Measurements from ENCODE around the gene NUP43. TPM values are rescaled to one million over a fixed set of nuclear protein-coding genes. Genes with fewer than 3 reads are reported as not detected.

The NUP43 gene
- total and polyA plus RNA-seq, 10 of the 15 experiments (the other 5 are each of a cell fraction or from before 2014, with no cell fraction given) = 8.9 to 54.2 (median 27.7) TPM

DNA sequence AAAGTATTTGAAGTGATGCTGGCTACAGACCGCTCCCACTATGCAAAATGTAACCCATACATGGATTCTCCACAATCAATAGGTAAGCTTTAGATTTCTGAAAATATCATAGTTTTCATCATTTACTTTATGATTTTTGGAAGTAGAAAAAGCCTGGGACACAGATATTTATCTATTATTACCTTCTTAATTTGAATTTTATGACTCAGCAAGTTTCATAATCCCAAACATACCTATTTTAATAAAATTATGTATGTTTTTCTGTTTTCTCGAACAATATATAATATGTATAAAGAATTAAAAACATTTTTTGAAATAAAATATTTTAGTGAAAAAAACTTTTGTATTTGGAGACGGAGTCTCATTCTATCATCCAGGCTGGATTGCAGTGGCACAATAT, 24.9 kb upstream of the NUP43 start:
- Histone ChIP-seq H3K79me2 (ENCODE audit: control insufficient read depth, insufficient read depth, low read length) (no peaks in the 10 kb centered on the region; the same call in 1 of the 2 replicates), H4K20me1 (ENCODE audit: control insufficient read depth, insufficient read depth) (no peaks in the 10 kb centered on the region), H3K36me3 (ENCODE audit: control insufficient read depth in 2 of 2, insufficient read depth in 2 of 2, low read length in 1 of 2) (peaks cover 0 to 9% of the 10 kb centered on the region in 2 experiments; a peak in 1 of 4 replicates), H3K9me3 (replicated peaks; ENCODE audit: control insufficient read depth, insufficient read depth, low read length) (peaks cover under 1% of the 10 kb centered on the region; the same call in 2 of the 3 replicates), H3K27me3 (replicated peaks in 1 of 2; ENCODE audit: control insufficient read depth in 2 of 2, insufficient read depth in 2 of 2, low read length in 1 of 2) (no peaks in the 10 kb centered on the region), H2AFZ (ENCODE audit: control insufficient read depth, low read depth, low read length) (no peak overlapping the region), H3K9ac (ENCODE audit: control insufficient read depth, insufficient read depth, low read length) (no peak overlapping the region), H3K4me1 (ENCODE audit: control insufficient read depth, insufficient read depth, low read length) (no peaks in the 10 kb centered on the region), H3K27ac (ENCODE audit: control insufficient read depth, insufficient read depth) (no peak overlapping the region), H3K4me2 (ENCODE audit: control insufficient read depth, insufficient read depth) (no peak overlapping the region), H3K4me3 (no peak overlapping the region)
- POLR2A ChIA-PET = no interaction called here
- no peak for ATAC-seq
- RAD21 ChIA-PET (ENCODE audit: unreplicated experiment) = no interaction called here
- 94% methylated on average over 3 of the region's 3 CpGs for WGBS (ENCODE audit: insufficient coverage, insufficient replicate concordance, low lambda C conversion rate, missing lambda C conversion rate)
- TF ChIP-seq BCL11A (IDR thresholded peaks at IDR 0.05; ENCODE audit: low read depth, low read length) = no peak
- SMC1A ChIA-PET (ENCODE audit: uncharacterized antibody, unreplicated experiment) = no interaction called here
- no peak for FAIRE-seq
- in situ Hi-C loops (cut with MboI) = no loop called here
- no peak for DNase-seq (ENCODE audit: low read depth, low spot score)
- CTCF ChIA-PET = no interaction called here
- intact Hi-C loops (cut with micrococcal nuclease; ENCODE audit: unreplicated experiment) = no loop called here
- BruUV-seq (replicated peaks) = no TSS peak

- DNase-seq (ENCODE audit: low read depth, low spot score) = no peak
- intact Hi-C loops (cut with micrococcal nuclease; ENCODE audit: unreplicated experiment) = no loop called here
- RAD21 ChIA-PET (ENCODE audit: unreplicated experiment) = interaction anchor here (0.6 kb wide), 2 partner anchors 28 to 421 kb away, joined by 3 read pairs; no protein-coding TSS in a partner anchor
- no peaks in the 10 kb centered on the region for H3K27me3 ChIP-seq (replicated peaks in 1 of 2; ENCODE audit: control insufficient read depth in 2 of 2, insufficient read depth in 2 of 2, low read length in 1 of 2)
- 100% methylated on average over 2 of the region's 2 CpGs for WGBS (ENCODE audit: insufficient coverage, insufficient replicate concordance, low lambda C conversion rate, missing lambda C conversion rate)
- CTCF ChIA-PET = interaction anchor here (1.1 kb wide), 1 partner anchor 62 kb away, joined by 3 read pairs; no protein-coding TSS in a partner anchor
- POLR2A ChIA-PET = interaction anchor here (0.5 to 0.9 kb wide), 3 partner anchors 12 to 22 kb away, joined by 3 to 4 read pairs (median 3); no protein-coding TSS in a partner anchor
- H3K27ac ChIP-seq (ENCODE audit: control insufficient read depth, insufficient read depth) = no peak overlapping the region
- H4K20me1 ChIP-seq (ENCODE audit: control insufficient read depth, insufficient read depth) = no peaks in the 10 kb centered on the region
- H3K9ac ChIP-seq (ENCODE audit: control insufficient read depth, insufficient read depth, low read length) = no peak overlapping the region
- H3K4me2 ChIP-seq (ENCODE audit: control insufficient read depth, insufficient read depth) = no peak overlapping the region
- H2AFZ ChIP-seq (ENCODE audit: control insufficient read depth, low read depth, low read length) = no peak overlapping the region
- no peak for FAIRE-seq
- H3K36me3 ChIP-seq (ENCODE audit: control insufficient read depth in 2 of 2, insufficient read depth in 2 of 2, low read length in 1 of 2) = peaks cover 0 to 9% of the 10 kb centered on the region in 2 experiments; a peak in 1 of 4 replicates
- SMC1A ChIA-PET (ENCODE audit: uncharacterized antibody, unreplicated experiment) = interaction anchor here (0.8 kb wide), 1 partner anchor 99 kb away, joined by 3 read pairs; no protein-coding TSS in a partner anchor
- in situ Hi-C loops (cut with MboI) = no loop called here
- H3K4me3 ChIP-seq = no peak overlapping the region
- no peaks in the 10 kb centered on the region for H3K4me1 ChIP-seq (ENCODE audit: control insufficient read depth, insufficient read depth, low read length)
- no peak for ATAC-seq
- H3K9me3 ChIP-seq (replicated peaks; ENCODE audit: control insufficient read depth, insufficient read depth, low read length) = peaks cover 4% of the 10 kb centered on the region
- H3K79me2 ChIP-seq (ENCODE audit: control insufficient read depth, insufficient read depth, low read length) = no peaks in the 10 kb centered on the region; the same call in 1 of the 2 replicates
- no TSS peak for BruUV-seq (replicated peaks)
- no peak for TF ChIP-seq EP300 (IDR thresholded peaks at IDR 0.05; ENCODE audit: borderline replicate concordance in 1 of 2, control insufficient read depth in 1 of 2, low read depth in 2 of 2, low read length in 2 of 2)
- TF ChIP-seq CEBPB (IDR thresholded peaks at IDR 0.05; ENCODE audit: borderline replicate concordance in 1 of 2, low read depth in 2 of 2, low read length in 2 of 2) = no peak
- no peak for TF ChIP-seq MEF2B (IDR thresholded peaks at IDR 0.05; ENCODE audit: partially characterized antibody, poor library complexity, severe bottlenecking)
- no peak for TF ChIP-seq ATF2 (IDR thresholded peaks at IDR 0.05; ENCODE audit: low read length)
- no peak for TF ChIP-seq HCFC1 (IDR thresholded peaks at IDR 0.05; ENCODE audit: low read length)
- no peak for TF ChIP-seq ZSCAN29 (IDR thresholded peaks at IDR 0.05)
- TF ChIP-seq ATF3 (IDR thresholded peaks at IDR 0.05; ENCODE audit: borderline replicate concordance, extremely low read depth, low read depth, low read length) = no peak
- no peak for TF ChIP-seq TBL1XR1 (IDR thresholded peaks at IDR 0.05; ENCODE audit: low read depth, low read length)
- no peak for TF ChIP-seq GATAD2B (conservative IDR thresholded peaks at IDR 0.05; ENCODE audit: low read depth)
- TF ChIP-seq SPI1 (IDR thresholded peaks at IDR 0.05; ENCODE audit: borderline replicate concordance, insufficient read depth, low read depth, low read length) = no peak
- no peak for TF ChIP-seq BMI1 (IDR thresholded peaks at IDR 0.05; ENCODE audit: borderline replicate concordance)
- TF ChIP-seq HDAC6 (IDR thresholded peaks at IDR 0.05; ENCODE audit: unreplicated experiment) = no peak
- no peak for TF ChIP-seq TARDBP (IDR thresholded peaks at IDR 0.05; ENCODE audit: borderline replicate concordance)
- TF ChIP-seq KLF5 (IDR thresholded peaks at IDR 0.05; ENCODE audit: partially characterized antibody) = no peak
- TF ChIP-seq IRF4 (IDR thresholded peaks at IDR 0.05; ENCODE audit: low read depth, low read length) = no peak
- TF ChIP-seq ZNF384 (IDR thresholded peaks at IDR 0.05; ENCODE audit: borderline replicate concordance, low read depth, low read length) = no peak
Observed at GRCh38 chr6:149769676-149770075, 23.3 kb upstream of the NUP43 start.

All from GM12878 (cell line).